SK-N-SH treated with all-trans-retinoic acid at 6 μM for 48 hours (cell line): ENCODE data around the gene USP46.

Experiments used
- ARNTL ChIP-seq: fragments of 450-650 bp; formaldehyde crosslinking; IDR thresholded peaks from 2 replicates; pipeline ENCODE4 v1.5.0; 2020; ENCODE audit warnings: low read depth, mild to moderate bottlenecking, moderate library complexity, borderline replicate concordance
- BACH2 ChIP-seq: fragments of 250-450 bp; sonication (Bioruptor Pico); IDR thresholded peaks from 2 replicates; pipeline ENCODE4 v1.9.0; 2021; ENCODE audit warnings: mild to moderate bottlenecking, borderline replicate concordance
- ESRRG ChIP-seq: fragments of 250-450 bp; sonication (Bioruptor Pico); IDR thresholded peaks from 2 replicates; pipeline ENCODE4 v1.6.1; 2021; ENCODE audit warnings: mild to moderate bottlenecking
- GLIS3 ChIP-seq: fragments of 250-450 bp; sonication (Bioruptor Pico); IDR thresholded peaks from 2 replicates; pipeline ENCODE4 v1.5.0; 2020; ENCODE audit warnings: mild to moderate bottlenecking, moderate library complexity
- SNAI2 ChIP-seq: fragments of 250-450 bp; sonication (Bioruptor Pico); IDR thresholded peaks from 2 replicates; pipeline ENCODE4 v1.5.0; 2020; ENCODE audit warnings: mild to moderate bottlenecking, moderate library complexity
- TF ChIP-seq, protein P1 (sequence below): fragments of 250-450 bp; sonication (Bioruptor Pico); IDR thresholded peaks from 2 replicates; pipeline ENCODE4 v1.8.0; 2020; ENCODE audit warnings: mild to moderate bottlenecking, moderate library complexity, borderline replicate concordance
- TF ChIP-seq, protein P2 (sequence below): fragments of 250-450 bp; sonication (Bioruptor Pico); IDR thresholded peaks from 2 replicates; pipeline ENCODE4 v1.5.1; 2020; ENCODE audit warnings: low read depth, mild to moderate bottlenecking, moderate library complexity

- TF ChIP-seq, protein P1, sequence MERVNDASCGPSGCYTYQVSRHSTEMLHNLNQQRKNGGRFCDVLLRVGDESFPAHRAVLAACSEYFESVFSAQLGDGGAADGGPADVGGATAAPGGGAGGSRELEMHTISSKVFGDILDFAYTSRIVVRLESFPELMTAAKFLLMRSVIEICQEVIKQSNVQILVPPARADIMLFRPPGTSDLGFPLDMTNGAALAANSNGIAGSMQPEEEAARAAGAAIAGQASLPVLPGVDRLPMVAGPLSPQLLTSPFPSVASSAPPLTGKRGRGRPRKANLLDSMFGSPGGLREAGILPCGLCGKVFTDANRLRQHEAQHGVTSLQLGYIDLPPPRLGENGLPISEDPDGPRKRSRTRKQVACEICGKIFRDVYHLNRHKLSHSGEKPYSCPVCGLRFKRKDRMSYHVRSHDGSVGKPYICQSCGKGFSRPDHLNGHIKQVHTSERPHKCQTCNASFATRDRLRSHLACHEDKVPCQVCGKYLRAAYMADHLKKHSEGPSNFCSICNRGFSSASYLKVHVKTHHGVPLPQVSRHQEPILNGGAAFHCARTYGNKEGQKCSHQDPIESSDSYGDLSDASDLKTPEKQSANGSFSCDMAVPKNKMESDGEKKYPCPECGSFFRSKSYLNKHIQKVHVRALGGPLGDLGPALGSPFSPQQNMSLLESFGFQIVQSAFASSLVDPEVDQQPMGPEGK (CRISPR knock-in tag), result no peak
- TF ChIP-seq GLIS3 (CRISPR knock-in tag), result no peak
- TF ChIP-seq, protein P2, sequence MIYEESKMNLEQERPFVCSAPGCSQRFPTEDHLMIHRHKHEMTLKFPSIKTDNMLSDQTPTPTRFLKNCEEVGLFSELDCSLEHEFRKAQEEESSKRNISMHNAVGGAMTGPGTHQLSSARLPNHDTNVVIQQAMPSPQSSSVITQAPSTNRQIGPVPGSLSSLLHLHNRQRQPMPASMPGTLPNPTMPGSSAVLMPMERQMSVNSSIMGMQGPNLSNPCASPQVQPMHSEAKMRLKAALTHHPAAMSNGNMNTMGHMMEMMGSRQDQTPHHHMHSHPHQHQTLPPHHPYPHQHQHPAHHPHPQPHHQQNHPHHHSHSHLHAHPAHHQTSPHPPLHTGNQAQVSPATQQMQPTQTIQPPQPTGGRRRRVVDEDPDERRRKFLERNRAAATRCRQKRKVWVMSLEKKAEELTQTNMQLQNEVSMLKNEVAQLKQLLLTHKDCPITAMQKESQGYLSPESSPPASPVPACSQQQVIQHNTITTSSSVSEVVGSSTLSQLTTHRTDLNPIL, result no peak
- no peak for TF ChIP-seq SNAI2 (CRISPR knock-in tag)
- no peak for TF ChIP-seq ESRRG
- TF ChIP-seq BACH2 (CRISPR knock-in tag), result no peak
- no peak for TF ChIP-seq ARNTL (CRISPR knock-in tag)
Measured at GRCh38 chr4:52585379-52585778, 73.7 kb downstream of the USP46 start.
